Measurements from ENCODE around the gene BDH2. TPM values are rescaled to one million over a fixed set of nuclear protein-coding genes. Genes with fewer than 3 reads are reported as not detected.

The BDH2 gene
- total RNA-seq, 1 donor from 2014 or later, result 27.2 TPM

GRCh38 chr4:103029300-103029699 is 70.3 kb downstream of the BDH2 start:
- Histone ChIP-seq H3K4me1 (no peaks in the 10 kb centered on the region), H3K9me3 (replicated peaks) (peaks cover 10% of the 10 kb centered on the region), H3K4me3 (no peak overlapping the region), H3K36me3 (no peaks in the 10 kb centered on the region), H3K27me3 (ENCODE audit: low read depth) (no peaks in the 10 kb centered on the region), H3K27ac (replicated peaks) (no peak overlapping the region)
- intact Hi-C loops (cut with micrococcal nuclease), result no loop called here
- no peak for TF ChIP-seq CTCF (IDR thresholded peaks at IDR 0.05; ENCODE audit: borderline replicate concordance)
- DNase-seq, result no peak

Other genes starting within 250 kb of the BDH2 start
- 17.1 TPM for gene CISD2, start 230.8 kb downstream of the BDH2 start, total RNA-seq
- gene SLC9B1, start 80.1 kb downstream of the BDH2 start, total RNA-seq, result 0.55 TPM
- gene SLC9B2, start 23.1 kb downstream of the BDH2 start, total RNA-seq, result 2.3 TPM
- gene CENPE, start 98.5 kb upstream of the BDH2 start, total RNA-seq, result 0.85 TPM

All from left ventricle myocardium inferior (tissue), 1 donor.